LNCAP (cell line): Measurements from ENCODE around the gene BLCAP.

ENCODE experiments used
- CTCF ChIP-seq: fragments of 450-650 bp; IDR thresholded peaks from 2 replicates; pipeline ENCODE4 v1.5.1; 2017; ENCODE audit warnings: mild to moderate bottlenecking

Gene BLCAP

GRCh38 chr20:37511610-37512275 lies 15.9 kb downstream of the BLCAP start:
- TF ChIP-seq CTCF, result no peak

GRCh38 chr20:37510226-37510625 lies 17.4 kb downstream of the BLCAP start:
- TF ChIP-seq CTCF, result no peak

- TF ChIP-seq CTCF, result no peak
Observed at GRCh38 chr20:37506152-37506725, 21.4 kb downstream of the BLCAP start.

GRCh38 chr20:37505263-37506151 lies 22.2 kb downstream of the BLCAP start:
- TF ChIP-seq CTCF, result no peak

- no peak for TF ChIP-seq CTCF
Observed at GRCh38 chr20:37504404-37505096, 23.1 kb downstream of the BLCAP start.

GRCh38 chr20:37503256-37503927 lies 24.3 kb downstream of the BLCAP start:
- TF ChIP-seq CTCF, result no peak

GRCh38 chr20:37502654-37503053 lies 25.0 kb downstream of the BLCAP start:
- TF ChIP-seq CTCF, result no peak
